GM21528 (cell line): ENCODE results near the gene NDUFC2.
A peak's percentile ranks its signal among the peaks of the same experiment; 100 is the strongest.
"Not testable (repeated sequence)": the region's sequence is repeated elsewhere in the genome, so short reads cannot be mapped to it uniquely, and the experiment has no call there.

Source experiments
- ATAC-seq: cut with Tn5 transposase; IDR thresholded peaks from one replicate; pipeline ENCODE4 v1.9.1; 2021; ENCODE audit warnings: mild to moderate bottlenecking, moderate library complexity; ENCODE audit not compliant: unreplicated experiment, low FRiP score

The NDUFC2 gene

GRCh38 chr11:78079232-78080083 lies at the start of gene NDUFC2:
TSS of gene NDUFC2 (minus strand) at chr11:78079862. CDS start at chr11:78079744, 118 bp downstream.
- peak; percentile 81 for ATAC-seq

- ATAC-seq = no peak
Observed at GRCh38 chr11:78127403-78127802, 47.7 kb upstream of the NDUFC2 start.

DNA sequence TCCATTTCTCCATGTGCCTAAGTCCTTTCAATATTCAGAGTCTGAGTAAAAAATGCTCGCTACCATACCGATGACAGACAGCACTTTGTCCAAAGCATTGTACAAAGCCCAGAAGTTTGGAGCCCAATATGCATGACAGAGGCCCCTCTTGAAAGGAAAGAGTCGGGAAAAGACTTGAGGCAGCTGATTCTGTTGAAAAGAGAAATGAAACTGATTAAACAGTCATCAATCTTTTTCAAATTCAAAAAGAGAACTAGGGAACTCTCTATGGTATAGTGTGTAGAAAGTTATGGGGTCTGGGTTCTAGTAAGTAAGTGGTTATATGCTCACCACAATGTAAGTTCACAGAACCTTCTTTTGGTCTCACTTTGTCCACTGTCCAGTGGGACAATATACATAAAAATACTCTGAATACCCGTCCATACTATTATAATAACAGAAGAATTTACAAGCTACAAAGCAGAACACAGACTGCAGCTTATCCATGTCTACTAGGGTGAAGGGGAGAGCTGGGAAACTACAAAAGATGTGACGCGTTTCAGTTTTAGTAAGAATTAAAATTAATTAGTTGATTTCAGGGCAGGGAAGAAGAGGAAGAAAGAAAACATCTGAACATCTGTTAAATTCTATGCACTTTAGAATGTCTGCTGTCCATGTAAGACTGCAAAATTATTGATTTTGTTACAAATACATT lies 33.1 kb upstream of the NDUFC2 start:
- ATAC-seq = peak; percentile 67

GRCh38 chr11:78111298-78111697 lies 31.6 kb upstream of the NDUFC2 start:
- ATAC-seq = no peak

DNA sequence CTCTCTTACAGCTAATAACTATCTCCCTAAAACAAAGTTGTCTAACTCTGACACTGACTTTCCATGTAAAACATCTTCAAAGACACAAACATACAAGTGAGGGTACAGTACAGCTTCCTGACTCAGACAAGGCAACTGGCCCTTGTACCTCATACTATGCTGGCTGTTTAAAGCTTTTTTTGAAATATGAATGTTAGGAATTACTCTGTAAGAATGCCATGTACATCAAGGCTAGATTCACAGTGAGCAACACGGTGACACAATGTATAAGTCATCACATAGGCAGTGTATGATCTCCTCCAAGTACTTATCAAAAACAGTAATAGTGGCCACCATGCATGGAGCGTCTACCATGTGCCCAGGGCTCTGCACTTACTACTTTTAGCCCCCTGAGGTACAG lies 31.2 kb upstream of the NDUFC2 start:
- ATAC-seq = no peak

DNA sequence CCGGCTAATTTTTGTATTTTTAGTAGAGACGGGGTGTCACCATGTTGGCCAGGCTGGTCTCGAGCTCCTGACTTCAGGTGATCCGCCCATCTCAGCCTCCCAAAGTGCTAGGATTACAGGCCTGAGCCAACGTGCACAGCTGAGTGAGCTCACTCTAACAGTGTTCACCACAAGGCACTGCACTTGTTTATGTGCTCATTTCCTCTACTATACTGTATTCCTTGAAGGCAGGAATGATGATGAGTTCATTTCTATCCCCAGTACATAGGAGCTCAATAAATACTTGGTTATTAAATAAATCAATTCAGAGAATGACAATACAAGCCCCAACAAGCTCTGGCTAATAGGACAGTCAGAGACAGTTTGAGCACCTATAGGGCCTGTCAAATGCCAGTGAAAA lies 30.7 kb upstream of the NDUFC2 start:
- no peak for ATAC-seq

DNA sequence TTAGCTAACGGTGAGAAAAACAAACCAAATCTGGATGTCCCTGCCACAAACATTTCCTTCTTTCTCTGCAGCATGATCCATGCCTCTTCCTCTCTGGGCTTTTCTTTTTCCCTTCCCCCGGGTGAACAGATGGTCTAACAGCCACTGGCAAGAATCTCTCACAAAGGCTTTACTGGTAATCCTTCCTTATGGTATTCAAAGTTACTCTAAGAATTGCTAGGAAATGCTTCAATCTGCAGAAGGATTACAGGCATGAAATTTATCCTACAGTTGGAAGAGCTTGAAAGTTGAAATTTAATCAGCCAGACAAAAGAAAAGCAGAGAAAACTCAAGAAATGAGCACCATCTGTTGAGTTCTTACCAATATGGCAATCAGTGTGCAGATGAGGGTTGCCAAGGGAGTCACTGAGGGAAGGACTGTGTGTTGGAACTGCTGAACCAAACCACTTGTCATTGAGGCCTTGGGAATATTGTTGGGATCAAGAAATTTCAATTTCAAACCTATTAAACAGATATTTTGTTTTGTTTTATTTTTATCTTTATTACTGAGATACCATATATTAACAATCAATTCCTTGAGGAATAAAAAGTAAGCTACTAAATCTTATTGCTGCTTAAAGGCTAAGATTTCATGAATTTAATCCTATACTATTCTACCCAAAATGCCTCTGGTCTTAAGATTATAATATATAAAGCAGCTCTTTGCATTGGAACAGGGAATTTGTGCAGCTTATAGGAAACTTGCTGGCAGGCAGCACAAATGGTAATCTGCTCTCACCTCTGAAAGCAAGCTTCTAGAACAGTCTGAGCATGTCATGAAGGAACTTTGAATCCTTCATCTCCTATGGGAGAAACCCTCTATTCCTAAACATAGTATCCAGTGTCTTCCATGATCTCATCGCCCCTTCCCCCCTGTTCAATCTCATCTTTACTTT lies 29.7 kb upstream of the NDUFC2 start:
- no peak for ATAC-seq

DNA sequence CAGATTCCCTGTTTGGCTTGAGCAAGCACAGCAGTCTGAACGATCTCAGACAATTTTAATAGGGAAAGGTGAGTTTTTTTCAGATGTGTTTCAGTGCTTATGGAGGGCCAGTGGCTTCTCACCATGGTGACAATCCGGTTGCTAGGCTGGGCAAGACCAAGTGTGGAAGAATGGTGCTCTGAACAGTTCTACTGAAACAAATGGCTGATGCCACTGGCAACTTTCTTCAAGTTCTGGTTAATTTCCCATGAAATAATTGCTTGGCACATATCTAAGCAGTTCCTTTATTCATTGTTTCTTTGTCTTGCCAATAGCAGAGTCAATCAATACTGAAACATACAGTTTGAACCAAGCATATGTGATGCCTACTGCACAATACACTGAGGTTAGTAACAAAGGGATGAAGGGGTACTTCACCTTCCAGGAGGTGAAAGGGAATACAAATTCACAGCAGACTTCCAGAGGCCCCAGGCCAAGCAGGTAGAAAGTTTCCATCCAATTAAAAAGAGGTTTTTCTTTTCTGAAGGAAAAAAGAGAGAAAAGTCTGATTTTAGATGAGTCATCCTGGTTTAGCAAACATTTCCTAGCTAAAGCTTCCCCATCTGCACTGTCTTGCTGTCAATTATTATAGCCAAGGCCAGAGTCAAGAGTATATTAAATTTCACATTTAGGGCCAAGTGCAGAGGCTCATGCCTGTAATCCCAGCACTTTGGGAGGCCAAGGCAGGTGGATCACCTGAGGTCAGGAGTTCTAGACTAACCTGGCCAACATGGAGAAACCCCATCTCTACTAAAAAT lies 21.2 kb upstream of the NDUFC2 start:
- no peak for ATAC-seq

DNA sequence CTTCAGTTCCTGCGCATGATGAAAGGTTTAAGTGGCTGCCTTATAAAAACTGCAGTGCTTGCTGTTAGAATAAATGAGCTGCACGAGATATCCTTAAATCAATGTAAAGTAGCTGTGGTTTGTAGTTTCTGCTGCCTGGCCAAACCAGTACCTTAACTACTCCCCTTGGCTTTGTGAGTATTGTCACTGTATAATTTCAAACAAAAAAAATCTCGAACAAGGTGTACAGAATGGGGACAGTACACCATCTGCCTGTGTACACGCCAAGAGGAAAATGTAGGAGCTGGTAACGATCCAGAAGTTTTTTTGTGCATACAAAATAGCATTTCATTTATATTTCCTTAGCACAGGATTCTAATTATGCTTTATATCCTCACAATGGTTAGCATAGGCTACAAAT lies 20.6 kb upstream of the NDUFC2 start:
- no peak for ATAC-seq

DNA sequence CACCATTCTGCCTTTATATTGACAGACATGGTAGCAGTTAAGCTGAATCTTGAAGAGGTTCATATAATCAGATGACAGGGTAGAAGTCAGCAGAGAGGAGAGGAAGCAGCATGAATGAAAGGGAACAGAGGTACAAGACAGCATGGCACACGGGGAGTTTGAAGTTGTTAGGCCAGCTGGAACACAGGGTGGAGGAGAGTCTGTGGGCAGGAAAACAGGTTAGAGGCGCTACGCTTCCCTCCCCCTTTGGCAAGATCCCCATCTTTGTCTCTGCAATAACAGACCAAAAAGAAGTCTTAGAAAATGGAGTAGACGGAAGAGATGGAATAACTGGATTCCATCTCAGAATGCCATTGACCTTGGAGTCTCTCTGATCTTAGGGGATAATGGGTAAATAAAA lies 20.0 kb upstream of the NDUFC2 start:
- ATAC-seq = no peak

DNA sequence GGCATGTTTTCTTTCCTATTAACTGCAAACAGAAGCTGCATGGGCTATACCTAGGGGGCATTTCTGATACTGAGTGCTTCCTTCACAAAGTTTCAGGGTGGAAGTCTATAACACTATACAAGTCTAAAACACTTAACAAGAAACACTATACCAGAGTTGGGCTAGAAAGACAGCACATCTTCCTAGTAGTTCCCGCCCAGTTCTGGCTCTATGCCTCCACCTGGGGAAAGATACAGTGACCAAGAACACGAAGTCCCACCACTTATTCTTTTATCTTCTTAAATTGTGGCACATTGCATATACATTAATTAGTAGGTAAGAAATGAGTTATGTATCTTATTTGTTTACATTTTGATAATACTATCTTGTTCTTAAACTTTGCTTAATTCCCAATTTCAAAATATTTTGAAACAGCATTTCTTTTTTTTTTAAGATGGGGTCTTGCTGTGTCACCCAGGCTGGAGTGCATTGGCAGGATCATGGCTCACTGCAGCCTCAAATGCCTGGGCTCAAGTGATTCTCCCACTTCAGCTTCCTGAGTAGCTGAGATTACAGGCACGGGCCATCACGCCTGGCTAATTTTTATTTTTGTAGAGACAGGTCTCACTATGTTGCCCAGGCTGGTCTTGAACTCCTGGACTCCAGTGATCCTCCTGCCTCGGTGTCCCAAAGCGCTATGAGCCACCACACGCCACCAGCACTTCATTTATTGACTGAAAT lies 18.2 kb upstream of the NDUFC2 start:
- no peak for ATAC-seq

DNA sequence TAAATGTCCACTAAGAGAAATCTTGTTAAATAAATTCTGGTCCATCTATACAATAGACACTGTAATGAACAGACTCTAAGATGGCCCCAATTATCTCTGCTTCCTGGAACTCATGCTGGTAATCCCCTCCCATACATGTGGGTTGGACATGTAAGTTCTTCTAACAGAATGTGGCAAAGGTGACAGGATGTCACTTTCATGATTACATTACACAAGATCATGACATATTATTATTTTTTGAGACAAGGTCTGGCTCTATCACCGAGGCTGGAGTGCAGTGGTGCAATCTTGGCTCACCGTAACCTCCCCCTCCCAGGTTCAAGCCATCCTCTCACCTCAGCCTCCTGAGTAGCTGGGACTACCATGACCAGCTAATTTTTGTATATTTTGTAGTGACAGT lies 14.6 kb upstream of the NDUFC2 start:
- ATAC-seq = no peak

DNA sequence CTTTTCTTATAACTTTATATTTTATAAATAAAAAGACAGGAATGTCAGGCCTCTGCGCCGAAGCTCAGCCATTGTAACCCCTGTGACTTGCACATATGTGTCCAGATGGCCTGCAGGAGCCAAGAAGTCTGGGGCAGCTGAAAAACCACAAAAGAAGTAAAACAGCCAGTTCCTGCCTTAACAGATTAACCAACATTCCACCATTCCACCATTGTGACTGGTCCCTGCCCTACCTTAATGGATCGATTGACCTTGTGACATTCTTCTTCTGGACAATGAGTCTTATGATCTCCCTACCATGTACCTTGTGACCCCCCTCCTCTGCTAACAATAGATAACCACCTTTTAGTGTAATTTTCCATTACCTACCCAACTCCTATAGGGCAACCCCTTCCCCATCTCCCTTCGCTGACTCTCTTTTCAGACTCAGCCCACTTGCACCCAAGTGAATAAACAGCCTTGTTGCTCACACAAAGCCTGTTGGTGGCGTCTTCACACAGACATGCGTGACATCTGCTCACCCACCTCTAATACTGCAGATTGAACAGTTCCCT lies 6.9 kb upstream of the NDUFC2 start:
- ATAC-seq = not testable (repeated sequence)

GRCh38 chr11:78085972-78086371 lies 6.3 kb upstream of the NDUFC2 start:
- no peak for ATAC-seq

DNA sequence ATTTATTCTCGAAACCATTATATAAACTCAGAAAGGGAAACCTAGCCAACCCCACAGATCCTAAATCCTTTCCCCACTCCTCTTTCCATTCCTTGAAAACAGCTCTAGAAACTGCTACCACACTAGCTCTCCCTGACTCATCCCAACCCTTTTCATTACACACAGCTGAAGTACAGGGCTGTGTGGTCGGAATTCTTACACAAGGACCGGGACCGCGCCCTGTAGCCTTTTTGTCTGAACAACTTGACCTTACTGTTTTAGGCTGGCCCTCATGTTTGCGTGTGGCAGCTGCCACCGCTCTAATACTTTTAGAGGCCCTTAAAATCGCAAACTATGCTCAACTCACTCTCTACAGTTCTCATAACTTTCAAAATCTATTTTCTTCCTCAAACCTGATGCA lies 4.8 kb upstream of the NDUFC2 start:
- not testable (repeated sequence) for ATAC-seq

DNA sequence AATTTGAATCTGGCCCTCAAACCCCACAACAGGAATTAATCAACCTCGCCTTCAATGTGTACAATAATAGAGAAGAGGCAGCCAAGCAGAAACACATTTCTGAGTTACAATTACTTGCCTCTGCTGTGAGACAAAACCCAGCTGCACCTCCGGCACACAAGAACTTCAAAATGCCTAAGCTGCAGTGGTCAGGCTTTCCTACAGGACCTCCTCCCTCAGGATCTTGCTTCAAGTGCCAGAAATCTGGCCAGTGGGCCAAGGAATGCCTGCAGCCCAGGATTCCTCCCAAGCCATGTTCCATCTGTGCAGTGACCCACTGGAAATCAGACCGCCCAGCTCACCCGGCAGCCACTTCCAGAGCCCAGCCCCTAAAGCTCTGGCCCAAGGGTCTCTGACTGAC lies 3.4 kb upstream of the NDUFC2 start:
- no peak for ATAC-seq

DNA sequence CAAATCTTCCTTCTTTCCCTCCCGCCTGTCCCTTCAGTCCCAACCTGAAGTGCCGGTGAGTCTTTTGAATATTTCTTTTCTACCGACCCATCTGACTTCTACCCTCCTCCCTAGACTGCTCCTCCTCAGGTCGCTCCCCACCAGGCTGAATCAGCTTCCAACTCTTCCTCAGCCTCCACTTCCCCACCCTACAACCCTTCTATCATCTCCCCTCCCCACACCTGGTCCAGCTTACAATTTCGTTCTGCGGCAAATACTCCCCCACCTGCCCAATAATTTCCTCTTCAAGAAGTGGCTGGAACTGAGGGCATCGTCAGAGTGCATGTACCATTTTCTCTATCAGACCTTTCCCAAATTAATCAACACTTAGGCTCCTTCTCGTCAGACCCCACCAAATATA lies 2.5 kb upstream of the NDUFC2 start:
- no peak for ATAC-seq

DNA sequence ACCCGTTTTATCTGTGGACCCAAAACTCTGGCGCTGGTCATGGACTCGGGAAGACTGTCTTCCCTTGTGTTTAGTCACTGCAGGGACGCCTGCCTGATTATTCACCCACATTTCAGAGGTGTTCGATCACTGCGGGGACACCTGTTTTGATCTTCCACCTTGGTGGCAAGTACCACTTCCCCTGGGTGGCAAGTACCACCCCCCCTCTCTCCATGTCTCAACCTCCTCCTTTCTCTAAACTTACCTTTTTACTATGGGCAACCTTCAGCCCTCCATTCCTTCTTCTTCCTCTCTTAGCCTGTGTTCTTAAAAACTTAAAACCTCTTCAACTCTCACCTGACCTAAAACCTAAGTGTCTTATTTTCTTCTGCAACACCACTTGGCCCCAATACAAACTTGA lies 1.9 kb upstream of the NDUFC2 start:
- ATAC-seq = no peak

DNA sequence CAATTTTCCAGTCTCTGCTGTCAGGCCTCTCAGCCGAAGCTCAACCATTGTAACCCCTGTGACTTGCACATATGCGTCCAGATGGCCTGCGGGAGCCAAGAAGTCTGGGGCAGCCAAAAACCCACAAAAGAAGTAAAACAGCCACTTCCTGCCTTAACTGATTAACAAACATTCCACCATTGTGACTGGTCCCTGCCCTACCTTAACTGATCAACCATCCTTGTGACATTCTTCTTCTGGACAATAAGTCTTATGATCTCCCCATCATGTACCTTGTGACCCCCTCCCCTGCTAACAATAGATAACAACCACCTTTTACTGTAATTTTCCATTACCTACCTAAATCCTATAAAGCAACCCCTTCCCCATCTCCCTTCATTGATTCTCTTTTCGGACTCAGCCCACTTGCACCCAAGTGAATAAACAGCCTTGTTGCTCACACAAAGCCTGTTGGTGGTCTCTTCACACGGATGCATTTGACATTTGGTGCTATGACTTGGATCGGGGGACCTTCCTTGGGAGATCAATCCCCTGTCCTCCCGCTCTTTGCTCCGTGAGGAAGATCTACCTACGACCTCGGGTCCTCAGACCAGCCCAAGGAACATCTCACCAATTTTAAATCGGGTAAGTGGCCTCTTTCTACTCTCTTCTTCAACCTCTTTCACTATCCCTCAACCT lies 1.3 kb upstream of the NDUFC2 start:
- ATAC-seq = no peak
